G401 (cell line): ENCODE results near the gene ACAD11. TPM values are rescaled to one million over a fixed set of nuclear protein-coding genes. Genes with fewer than 3 reads are reported as not detected.
"Not testable (repeated sequence)": the region's sequence is repeated elsewhere in the genome, so short reads cannot be mapped to it uniquely, and the experiment has no call there.

Source experiments
- DNase-seq: peaks from one replicate; pipeline ENCODE4 v3.0.0-alpha.2; 2015; ENCODE audit warnings: low spot score
- in situ Hi-C: cut with HindIII; loops from 2 replicates; pipeline ENCODE4 v1.10.0; 2016; ENCODE audit warnings: low sequenced_read_pairs, mixed read lengths
- total RNA-seq: library from RNA; depleted of rRNA; stranded (reverse); fragments of >200 nt; shearing (Covaris generic); gene quantifications from 2 replicates; pipeline ENCODE4 v1.2.3, GENCODE V29; 2014

ACAD11 gene
- total RNA-seq, 1 experiment from 2014 or later, result 16.8 TPM

- no peak for DNase-seq
Measured at GRCh38 chr3:132652640-132653270, 6.9 kb downstream of the ACAD11 start.

GRCh38 chr3:132650153-132650552, 9.5 kb downstream of the ACAD11 start:
- no peak for DNase-seq
- in situ Hi-C loops, result no loop called here

More at GRCh38 chr3:132652640-132653270, 6.9 kb downstream of the ACAD11 start:
- in situ Hi-C loops, result no loop called here

GRCh38 chr3:132645058-132645457, 14.6 kb downstream of the ACAD11 start:
- DNase-seq, result no peak

GRCh38 chr3:132643366-132643765, 16.2 kb downstream of the ACAD11 start:
- in situ Hi-C loops, result no loop called here
- DNase-seq, result no peak

More at GRCh38 chr3:132645058-132645457, 14.6 kb downstream of the ACAD11 start:
- in situ Hi-C loops, result no loop called here

- in situ Hi-C loops, result no loop called here
- no peak for DNase-seq
Measured at GRCh38 chr3:132642539-132642847, 17.1 kb downstream of the ACAD11 start.

GRCh38 chr3:132641837-132642538, 17.6 kb downstream of the ACAD11 start:
- in situ Hi-C loops, result no loop called here
- DNase-seq, result peak; percentile 57

GRCh38 chr3:132641427-132641826, 18.2 kb downstream of the ACAD11 start:
- DNase-seq, in situ Hi-C loops: not testable (repeated sequence)

- in situ Hi-C loops, result no loop called here
- DNase-seq, result no peak
Measured at GRCh38 chr3:132638706-132639105, 20.9 kb downstream of the ACAD11 start.

- in situ Hi-C loops, result no loop called here
- no peak for DNase-seq
Measured at GRCh38 chr3:132637590-132637989, 22.0 kb downstream of the ACAD11 start.

- no peak for DNase-seq
- in situ Hi-C loops, result no loop called here
Measured at GRCh38 chr3:132635052-132635451, 24.6 kb downstream of the ACAD11 start.

- in situ Hi-C loops, result no loop called here
Measured at GRCh38 chr3:132630612-132631011, 29.0 kb downstream of the ACAD11 start.

GRCh38 chr3:132629928-132630327, 29.7 kb downstream of the ACAD11 start:
- in situ Hi-C loops, result no loop called here
- no peak for DNase-seq

More at GRCh38 chr3:132630612-132631011, 29.0 kb downstream of the ACAD11 start:
- DNase-seq, result no peak

GRCh38 chr3:132628157-132628556, 31.5 kb downstream of the ACAD11 start:
- in situ Hi-C loops, result no loop called here
- DNase-seq, result no peak

- no peak for DNase-seq
- in situ Hi-C loops, result no loop called here
Measured at GRCh38 chr3:132626955-132627354, 32.7 kb downstream of the ACAD11 start.

GRCh38 chr3:132625613-132626012, 34.0 kb downstream of the ACAD11 start:
- in situ Hi-C loops, result no loop called here
- no peak for DNase-seq

GRCh38 chr3:132624790-132625189, 34.8 kb downstream of the ACAD11 start:
- in situ Hi-C loops, result no loop called here
- no peak for DNase-seq

GRCh38 chr3:132623646-132624045, 36.0 kb downstream of the ACAD11 start:
- no peak for DNase-seq
- in situ Hi-C loops, result no loop called here

GRCh38 chr3:132622761-132623160, 36.8 kb downstream of the ACAD11 start:
- in situ Hi-C loops, result no loop called here
- no peak for DNase-seq

- in situ Hi-C loops, result no loop called here
- no peak for DNase-seq
Measured at GRCh38 chr3:132622148-132622547, 37.5 kb downstream of the ACAD11 start.

- no peak for DNase-seq
- in situ Hi-C loops, result no loop called here
Measured at GRCh38 chr3:132616780-132617179, 42.8 kb downstream of the ACAD11 start.

- DNase-seq, result no peak
- in situ Hi-C loops, result no loop called here
Measured at GRCh38 chr3:132615881-132616280, 43.7 kb downstream of the ACAD11 start.
